Loucy (cell line): Measurements from ENCODE around the gene USP2.

Source experiments
- H2AFZ ChIP-seq: fragments of 200-600 bp; sonication (generic); 2 replicates; pipeline ENCODE4 v1.6.0; 2016; ENCODE audit warnings: antibody characterized with exemption, mild to moderate bottlenecking, low read length, moderate library complexity
- H3F3A ChIP-seq: fragments of 200-600 bp; 2 replicates; pipeline ENCODE4 v1.6.0; 2016; ENCODE audit warnings: antibody characterized with exemption, low read depth, mild to moderate bottlenecking
- H3K27me3 ChIP-seq: fragments of 200-600 bp; sonication (generic); 2 replicates; pipeline ENCODE4 v1.6.1; 2014; ENCODE audit warnings: low read length, mild to moderate bottlenecking; ENCODE audit not compliant: insufficient read depth, poor library complexity, severe bottlenecking
- H3K36me3 ChIP-seq: fragments of 200-600 bp; sonication (generic); 2 replicates; pipeline ENCODE4 v1.6.1; 2016; ENCODE audit warnings: low read length; ENCODE audit not compliant: insufficient read depth
- H3K4me1 ChIP-seq: fragments of 200-600 bp; sonication (generic); 2 replicates; pipeline ENCODE4 v1.5.1; 2014; ENCODE audit warnings: low read length, mild to moderate bottlenecking; ENCODE audit not compliant: insufficient read depth, poor library complexity, severe bottlenecking
- H3K4me2 ChIP-seq: fragments of 200-600 bp; sonication (generic); 2 replicates; pipeline ENCODE4 v1.6.0; 2014; ENCODE audit warnings: antibody characterized with exemption, low read length, low read depth, mild to moderate bottlenecking; ENCODE audit not compliant: poor library complexity, severe bottlenecking
- H3K4me3 ChIP-seq: fragments of 200-600 bp; sonication (generic); 2 replicates; pipeline ENCODE4 v1.5.1; 2014; ENCODE audit warnings: low read length, mild to moderate bottlenecking, mixed read lengths; ENCODE audit not compliant: poor library complexity, severe bottlenecking
- H3K79me2 ChIP-seq: fragments of 200-600 bp; sonication (generic); 2 replicates; pipeline ENCODE4 v1.6.1; 2014; ENCODE audit warnings: low read length; ENCODE audit not compliant: insufficient read depth
- H3K9ac ChIP-seq: fragments of 200-600 bp; sonication (generic); 2 replicates; pipeline ENCODE4 v1.6.0; 2014; ENCODE audit warnings: mild to moderate bottlenecking, low read depth, low read length, moderate library complexity; ENCODE audit not compliant: poor library complexity, severe bottlenecking
- H3K9me2 ChIP-seq: fragments of 200-600 bp; sonication (generic); replicated peaks from 2 replicates; pipeline ENCODE4 v1.6.1; 2016; ENCODE audit warnings: low read depth, low read length, mixed read lengths
- H3K9me3 ChIP-seq: fragments of 200-600 bp; sonication (generic); 2 replicates; pipeline ENCODE4 v1.6.1; 2014; ENCODE audit warnings: mild to moderate bottlenecking, antibody characterized with exemption, low read length, low read depth; ENCODE audit not compliant: insufficient read depth
- H4K20me1 ChIP-seq: fragments of 200-600 bp; sonication (generic); 2 replicates; pipeline ENCODE4 v1.6.0; 2014; ENCODE audit warnings: antibody characterized with exemption, low read length, mild to moderate bottlenecking; ENCODE audit not compliant: insufficient read depth, poor library complexity, severe bottlenecking
- CTCF ChIP-seq: fragments of 200-600 bp; sonication (generic); conservative IDR thresholded peaks from 2 replicates; pipeline ENCODE4 v1.5.1; 2014; ENCODE audit warnings: mild to moderate bottlenecking, antibody characterized with exemption, low read length
- EZH2phosphoT487 ChIP-seq: fragments of 200-600 bp; IDR thresholded peaks from 2 replicates; pipeline ENCODE4 v1.6.1; 2018; ENCODE audit warnings: antibody characterized with exemption, mild to moderate bottlenecking, moderate library complexity, borderline replicate concordance

USP2 gene

GRCh38 chr11:119344291-119345010 lies 37.0 kb downstream of the USP2 start:
- H3K79me2 ChIP-seq: no peaks in the 10 kb centered on the region
- no peaks in the 10 kb centered on the region for H3F3A ChIP-seq
- H3K4me2 ChIP-seq: no peak overlapping the region
- no peak overlapping the region for H3K4me3 ChIP-seq
- no peaks in the 10 kb centered on the region for H4K20me1 ChIP-seq
- no peaks in the 10 kb centered on the region for H3K9me3 ChIP-seq
- TF ChIP-seq CTCF (no peak), EZH2phosphoT487 (no peak)
- no peak overlapping the region for H2AFZ ChIP-seq
- no peaks in the 10 kb centered on the region for H3K9me2 ChIP-seq
- H3K36me3 ChIP-seq: no peaks in the 10 kb centered on the region
- H3K9ac ChIP-seq: no peak overlapping the region
- no peaks in the 10 kb centered on the region for H3K27me3 ChIP-seq
- H3K4me1 ChIP-seq: no peaks in the 10 kb centered on the region

- no peaks in the 10 kb centered on the region for H3K4me1 ChIP-seq
- no peaks in the 10 kb centered on the region for H3K9me3 ChIP-seq
- H3K9me2 ChIP-seq: no peaks in the 10 kb centered on the region
- H3K36me3 ChIP-seq: no peaks in the 10 kb centered on the region
- no peaks in the 10 kb centered on the region for H3F3A ChIP-seq
- no peaks in the 10 kb centered on the region for H3K79me2 ChIP-seq
- H3K27me3 ChIP-seq: no peaks in the 10 kb centered on the region
- no peak overlapping the region for H3K4me2 ChIP-seq
- no peak overlapping the region for H2AFZ ChIP-seq
- H4K20me1 ChIP-seq: peaks cover under 1% of the 10 kb centered on the region
- TF ChIP-seq EZH2phosphoT487: no peak
- no peak for TF ChIP-seq CTCF
- H3K9ac ChIP-seq: no peak overlapping the region
- no peak overlapping the region for H3K4me3 ChIP-seq
These were observed 37.8 kb downstream of the USP2 start for GRCh38 chr11:119343726-119344125.

- H3K9ac ChIP-seq: no peak overlapping the region
- H3K4me1 ChIP-seq: peaks cover 9% of the 10 kb centered on the region
These were observed 38.9 kb downstream of the USP2 start for GRCh38 chr11:119342362-119343130.

More at GRCh38 chr11:119342362-119343130, 38.9 kb downstream of the USP2 start:
- H3K4me3 ChIP-seq: no peak overlapping the region
- peaks cover 7% of the 10 kb centered on the region; the same call in 1 of the 2 replicates for H3K79me2 ChIP-seq
- peaks cover 5% of the 10 kb centered on the region for H4K20me1 ChIP-seq
- H3K27me3 ChIP-seq: no peaks in the 10 kb centered on the region
- TF ChIP-seq EZH2phosphoT487 (no peak), CTCF (no peak)
- H3K9me3 ChIP-seq: no peaks in the 10 kb centered on the region
- H3K9me2 ChIP-seq: no peaks in the 10 kb centered on the region
- H3K36me3 ChIP-seq: no peaks in the 10 kb centered on the region
- no peak overlapping the region for H3K4me2 ChIP-seq
- no peaks in the 10 kb centered on the region for H3F3A ChIP-seq
- H2AFZ ChIP-seq: no peak overlapping the region
